HG03159 (cell line): ENCODE measurements around the gene BLMH.

ENCODE experiments used
- ATAC-seq: cut with Tn5 transposase; IDR thresholded peaks from one replicate; pipeline ENCODE4 v1.9.1; 2021; ENCODE audit warnings: mild to moderate bottlenecking, moderate library complexity; ENCODE audit not compliant: unreplicated experiment

The BLMH gene

DNA sequence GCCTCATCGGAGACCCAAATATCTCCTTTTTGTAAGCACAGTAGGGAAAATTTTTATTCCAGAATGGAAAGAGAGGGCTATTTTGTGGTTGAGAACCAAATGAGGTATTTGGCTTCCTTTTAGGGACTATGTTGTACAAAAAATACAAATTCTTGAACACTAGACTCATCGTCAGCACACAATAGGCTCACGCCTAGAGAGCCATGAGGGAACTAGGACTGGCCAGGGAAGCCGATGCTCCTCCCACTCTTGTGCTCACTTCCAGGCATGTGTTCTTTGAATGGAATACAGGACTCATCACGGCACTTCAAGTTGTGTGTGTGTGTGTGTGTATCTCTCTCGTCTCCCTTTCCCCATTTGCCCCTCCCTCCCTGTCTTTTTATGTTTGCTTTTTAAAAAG is 17.8 kb upstream of the BLMH start:
- no peak for ATAC-seq

GRCh38 chr17:30308406-30308805 is 16.7 kb upstream of the BLMH start:
- ATAC-seq = no peak

DNA sequence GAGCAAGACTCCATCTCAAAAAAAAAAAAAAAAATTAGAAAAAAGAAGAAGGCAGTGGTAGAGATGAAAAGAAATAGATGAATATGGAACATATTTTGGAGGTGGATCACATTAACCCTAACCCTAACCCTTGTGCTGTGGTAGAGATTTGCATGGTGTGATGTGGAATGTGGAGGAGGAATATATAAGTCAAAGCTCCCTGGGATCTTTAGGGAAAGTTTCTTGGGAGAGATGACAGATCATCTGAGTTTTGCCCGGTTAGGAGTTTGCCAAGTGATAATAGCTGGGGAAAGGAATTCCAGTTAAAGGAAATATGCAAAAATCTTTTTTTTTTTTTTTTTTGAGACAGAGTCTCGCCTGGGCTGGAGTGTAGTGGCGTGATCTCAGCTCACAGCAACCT is 13.0 kb upstream of the BLMH start:
- no peak for ATAC-seq

- ATAC-seq = no peak
Measured at GRCh38 chr17:30302241-30302640, 10.5 kb upstream of the BLMH start.

DNA sequence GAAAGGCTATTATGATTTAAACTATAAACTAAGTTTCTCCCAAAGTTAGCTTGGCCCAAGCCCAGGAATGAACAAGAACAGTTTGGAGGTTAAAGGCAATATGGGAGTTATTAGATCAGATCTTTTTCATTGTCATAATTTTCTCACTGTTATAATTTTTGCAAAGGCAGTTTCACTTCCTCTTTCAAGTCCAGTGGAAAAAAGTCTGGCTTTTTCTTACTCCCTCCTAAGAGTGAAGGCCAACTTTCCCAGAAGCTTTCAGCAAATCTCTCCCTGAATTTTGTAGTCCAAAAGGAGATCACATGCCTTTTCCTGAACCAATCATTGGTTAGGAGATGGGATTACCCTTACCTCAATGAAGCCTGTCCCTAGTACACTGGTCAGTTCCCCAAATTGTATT is 9.1 kb upstream of the BLMH start:
- no peak for ATAC-seq

GRCh38 chr17:30299000-30299399 is 7.3 kb upstream of the BLMH start:
- no peak for ATAC-seq

DNA sequence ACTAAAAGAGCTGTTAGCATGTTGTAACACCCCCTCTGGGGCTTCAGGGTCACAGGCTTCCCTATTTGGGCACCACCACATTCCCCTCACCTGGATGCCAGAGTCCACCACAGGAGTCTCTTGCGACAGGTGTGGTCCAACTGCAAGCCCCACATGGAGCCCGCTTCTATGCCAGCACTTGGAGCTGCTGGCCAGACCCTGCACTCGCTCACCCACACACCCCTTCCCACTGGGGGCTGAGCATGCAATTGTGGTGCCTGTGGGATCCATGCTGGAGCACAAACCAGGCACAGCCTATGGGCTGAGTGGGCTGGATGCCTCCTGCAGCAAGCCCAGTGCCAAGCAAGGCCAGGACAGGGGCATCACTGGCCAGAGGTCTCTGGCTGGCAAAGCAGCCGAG is 6.0 kb upstream of the BLMH start:
- ATAC-seq = no peak

- ATAC-seq = no peak
Measured at GRCh38 chr17:30296499-30297080, 4.8 kb upstream of the BLMH start.

DNA sequence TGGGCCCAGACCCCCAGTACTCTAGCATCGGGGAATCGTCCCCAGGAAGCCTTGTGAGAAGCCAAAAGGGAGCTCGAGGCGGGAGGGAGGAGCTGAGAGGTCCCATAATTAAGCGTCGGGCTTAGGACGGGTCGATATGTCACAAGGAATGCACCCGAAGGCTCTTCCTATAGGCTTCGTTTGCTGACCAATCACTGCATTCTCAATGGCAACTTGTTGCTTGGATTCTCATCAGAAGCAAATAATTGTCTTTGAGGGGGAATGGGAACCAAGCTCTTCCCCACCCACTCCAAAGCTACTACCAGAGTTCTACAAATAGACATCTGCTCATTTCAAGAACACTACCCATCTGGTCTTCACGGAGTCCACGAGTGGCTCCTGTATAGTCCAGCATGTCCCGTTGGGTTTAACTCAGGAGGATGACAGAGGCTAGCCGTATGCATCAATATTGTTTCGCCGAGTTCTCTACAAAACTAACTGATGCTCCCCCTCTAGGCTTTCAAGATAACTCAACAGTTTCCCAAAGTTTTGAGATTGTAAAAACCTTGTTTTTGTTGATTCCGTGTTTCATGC is 628 bp upstream of the BLMH start:
- ATAC-seq = peak; percentile 21

DNA sequence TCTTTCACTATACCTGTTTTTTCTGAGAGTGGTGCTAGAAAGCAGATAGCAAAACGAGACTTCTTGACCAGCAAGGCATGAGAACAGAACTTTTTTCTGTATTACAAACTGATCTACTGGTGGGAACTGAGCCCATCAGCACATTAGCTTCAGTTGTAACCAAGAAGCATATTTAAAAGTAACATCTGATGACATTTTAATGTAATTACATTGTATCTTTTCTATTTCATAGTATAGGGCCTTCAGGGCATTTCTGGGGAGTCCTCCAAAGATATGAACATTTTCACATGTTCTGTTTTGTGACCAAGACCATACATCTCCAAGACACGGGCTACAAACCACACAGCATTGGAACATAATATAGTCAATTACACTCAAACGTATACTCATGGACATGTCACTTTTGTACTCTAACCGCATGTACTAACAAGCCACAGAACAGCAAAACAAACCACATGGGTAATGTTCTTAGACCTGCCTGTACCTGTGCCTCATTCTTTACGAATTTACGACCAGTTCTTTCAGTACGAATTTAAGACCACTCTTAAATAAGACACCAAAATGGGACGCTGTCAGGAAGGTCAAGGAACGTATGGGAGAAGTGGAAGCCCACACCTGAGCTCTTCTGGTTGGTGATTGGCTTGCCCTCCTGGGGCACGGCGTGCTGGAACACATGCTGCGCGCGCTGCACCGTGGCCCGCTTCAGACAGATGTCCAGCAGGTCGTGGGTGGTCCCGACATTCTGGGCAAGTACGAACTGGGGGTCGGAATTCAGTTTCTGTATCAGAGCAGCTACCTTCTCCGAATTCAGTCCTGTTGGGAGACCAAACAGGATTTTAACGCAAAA is 825 bp downstream of the BLMH start:
- peak; percentile 22 for ATAC-seq

DNA sequence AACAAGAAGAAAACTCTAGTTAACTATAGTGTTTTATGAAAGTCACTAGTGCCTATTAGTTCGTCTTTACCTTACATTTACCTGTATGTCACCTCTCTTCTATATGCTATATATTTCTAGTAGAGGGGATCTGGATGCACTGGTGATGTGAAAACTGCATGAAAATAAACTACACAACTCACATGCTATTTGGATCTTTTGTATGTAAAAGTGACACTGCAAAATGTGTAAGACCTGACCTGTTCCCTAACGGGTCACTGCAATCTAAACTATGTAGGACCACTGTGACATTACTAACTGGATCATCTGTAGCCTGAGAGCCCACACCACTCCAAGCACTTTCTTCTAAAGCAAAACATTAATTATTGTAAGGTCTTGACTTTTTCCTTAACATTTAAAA is 1.7 kb downstream of the BLMH start:
- no peak for ATAC-seq

DNA sequence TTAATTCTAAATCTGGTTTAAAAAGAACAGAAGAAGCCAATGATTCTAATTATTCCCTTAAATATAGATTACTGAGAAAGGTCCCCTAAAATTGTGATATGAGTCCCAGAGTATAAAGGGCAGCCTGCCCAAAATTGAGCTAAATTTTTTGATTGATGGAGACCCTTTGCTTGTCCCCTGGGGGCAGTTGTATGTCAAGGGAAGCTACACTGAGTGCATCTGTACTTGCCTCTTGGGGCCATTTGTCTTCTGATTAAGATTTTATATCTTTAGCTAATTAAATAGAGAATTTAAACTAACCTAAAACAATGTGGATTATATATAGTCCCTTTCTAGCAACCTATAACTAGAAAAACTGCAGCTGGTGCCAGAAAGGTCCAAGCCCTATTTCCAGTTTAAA is 12.6 kb downstream of the BLMH start:
- no peak for ATAC-seq

GRCh38 chr17:30278032-30278431 is 13.7 kb downstream of the BLMH start:
- ATAC-seq = no peak

DNA sequence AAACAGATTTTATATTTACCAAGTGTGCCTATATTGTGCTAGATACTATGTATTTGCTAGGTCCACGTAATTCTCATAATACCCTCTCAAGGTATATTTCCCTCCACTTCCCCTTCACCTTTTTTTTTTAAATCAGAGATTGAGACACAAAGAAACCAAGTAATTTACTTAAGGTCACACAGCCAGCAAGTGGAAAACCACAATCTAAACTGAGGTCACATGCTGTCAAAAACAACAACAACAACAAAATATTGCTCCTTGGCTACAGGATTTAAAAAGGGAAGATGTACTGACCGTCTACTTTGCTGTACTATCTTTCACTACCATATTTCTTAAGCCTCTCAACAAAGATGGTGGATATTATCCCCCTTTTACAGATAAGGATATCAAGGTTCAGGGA is 15.8 kb downstream of the BLMH start:
- ATAC-seq = no peak

- no peak for ATAC-seq
Measured at GRCh38 chr17:30274887-30275286, 16.9 kb downstream of the BLMH start.

DNA sequence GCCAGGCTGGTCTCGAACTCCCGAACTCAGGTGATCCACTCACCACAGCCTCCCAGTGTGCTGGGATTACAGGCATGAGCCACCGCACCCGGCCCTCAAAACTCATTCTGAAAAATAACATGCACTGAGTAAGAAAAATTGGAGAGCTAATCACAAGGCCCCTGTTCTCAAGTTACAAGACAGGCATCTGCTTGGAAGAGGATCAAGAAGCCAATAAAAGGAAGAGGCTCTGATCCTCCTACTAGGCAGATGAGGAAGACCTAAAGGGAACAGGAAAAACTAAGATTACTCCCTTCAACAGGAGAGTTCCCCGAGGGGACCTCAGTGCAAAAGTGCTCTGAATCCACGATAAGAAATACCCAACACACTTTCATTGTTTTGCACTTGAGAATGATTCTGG is 18.4 kb downstream of the BLMH start:
- no peak for ATAC-seq

- no peak for ATAC-seq
Measured at GRCh38 chr17:30271102-30271501, 20.6 kb downstream of the BLMH start.

- ATAC-seq = no peak
Measured at GRCh38 chr17:30267625-30268024, 24.1 kb downstream of the BLMH start.

GRCh38 chr17:30263552-30264333 is 28.0 kb downstream of the BLMH start:
- ATAC-seq = no peak

GRCh38 chr17:30256756-30257506 is 34.8 kb downstream of the BLMH start:
- no peak for ATAC-seq

DNA sequence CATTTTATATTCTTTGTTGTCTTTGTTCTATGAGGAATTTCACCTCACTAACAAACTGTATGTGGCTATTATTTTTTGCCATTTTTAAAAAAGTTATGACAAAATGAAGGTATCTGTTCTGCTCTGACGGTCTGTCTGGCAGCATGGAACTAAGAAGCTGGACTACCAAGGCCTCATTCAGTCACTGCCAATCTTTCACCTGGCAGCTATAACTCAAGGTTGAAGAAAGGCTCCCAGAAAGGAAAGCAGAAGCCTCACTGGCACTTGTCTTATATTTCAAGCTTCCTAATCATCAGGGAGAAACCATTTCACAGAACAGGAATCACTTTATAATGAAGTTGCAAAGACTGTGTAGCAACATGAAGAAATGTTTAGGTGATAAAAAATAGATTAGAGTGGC is 37.6 kb downstream of the BLMH start:
- ATAC-seq = no peak
